ENCODE measurements around the gene SERAC1. TPM values are rescaled to one million over a fixed set of nuclear protein-coding genes. Genes with fewer than 3 reads are reported as not detected.
A peak's percentile ranks its signal among the peaks of the same experiment; 100 is the strongest.
"Not testable (repeated sequence)": the region's sequence is repeated elsewhere in the genome, so short reads cannot be mapped to it uniquely, and the experiment has no call there.

The SERAC1 gene
- total and polyA plus RNA-seq, 12 donors = 2.0 to 6.0 (median 4.8) TPM

DNA sequence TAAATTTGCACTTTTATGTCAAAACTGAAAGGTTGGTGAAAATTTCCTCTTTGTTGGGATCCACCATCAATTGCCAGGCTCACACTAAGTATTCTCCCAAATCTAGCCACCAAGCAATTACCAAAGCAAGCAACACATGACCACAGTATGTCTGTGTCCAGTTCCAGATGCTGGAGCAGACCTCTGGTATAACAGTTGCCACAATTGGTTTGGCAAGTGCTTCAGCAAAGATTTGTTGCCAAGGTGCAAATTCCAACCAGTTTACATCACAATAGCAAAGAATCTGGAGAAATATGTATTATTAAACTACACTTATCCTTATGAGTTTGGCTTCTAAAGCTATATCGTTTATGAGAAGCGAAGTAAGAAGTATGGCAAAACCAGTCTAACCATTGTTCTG, 6.5 kb upstream of the SERAC1 start:
- H3K4me1 ChIP-seq = peaks cover 0 to 22% (median 13%) of the 10 kb centered on the region in 9 donors
- H3K27ac ChIP-seq = peak overlapping the region in 1 of 10 donors; percentile 10
- no peaks in the 10 kb centered on the region for H3K27me3 ChIP-seq
- 78 to 92% methylated on average over 2 of the region's 2 CpGs for WGBS, 2 donors
- peak in 5 of 8 donors; percentile 42 to 61 (median 52) for ATAC-seq
- no peak overlapping the region for H3K4me3 ChIP-seq
- H3K9me3 ChIP-seq = peaks cover 0 to 9% (median 0%) of the 10 kb centered on the region in 11 donors
- peaks cover 0 to 32% (median 0%) of the 10 kb centered on the region in 9 donors for H3K36me3 ChIP-seq
- intact Hi-C loops (cut with DNase I) = no loop called here
- DNase-seq = no peak
- TF ChIP-seq, protein P1, sequence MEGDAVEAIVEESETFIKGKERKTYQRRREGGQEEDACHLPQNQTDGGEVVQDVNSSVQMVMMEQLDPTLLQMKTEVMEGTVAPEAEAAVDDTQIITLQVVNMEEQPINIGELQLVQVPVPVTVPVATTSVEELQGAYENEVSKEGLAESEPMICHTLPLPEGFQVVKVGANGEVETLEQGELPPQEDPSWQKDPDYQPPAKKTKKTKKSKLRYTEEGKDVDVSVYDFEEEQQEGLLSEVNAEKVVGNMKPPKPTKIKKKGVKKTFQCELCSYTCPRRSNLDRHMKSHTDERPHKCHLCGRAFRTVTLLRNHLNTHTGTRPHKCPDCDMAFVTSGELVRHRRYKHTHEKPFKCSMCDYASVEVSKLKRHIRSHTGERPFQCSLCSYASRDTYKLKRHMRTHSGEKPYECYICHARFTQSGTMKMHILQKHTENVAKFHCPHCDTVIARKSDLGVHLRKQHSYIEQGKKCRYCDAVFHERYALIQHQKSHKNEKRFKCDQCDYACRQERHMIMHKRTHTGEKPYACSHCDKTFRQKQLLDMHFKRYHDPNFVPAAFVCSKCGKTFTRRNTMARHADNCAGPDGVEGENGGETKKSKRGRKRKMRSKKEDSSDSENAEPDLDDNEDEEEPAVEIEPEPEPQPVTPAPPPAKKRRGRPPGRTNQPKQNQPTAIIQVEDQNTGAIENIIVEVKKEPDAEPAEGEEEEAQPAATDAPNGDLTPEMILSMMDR (IDR thresholded peaks at IDR 0.05) = no peak

DNA sequence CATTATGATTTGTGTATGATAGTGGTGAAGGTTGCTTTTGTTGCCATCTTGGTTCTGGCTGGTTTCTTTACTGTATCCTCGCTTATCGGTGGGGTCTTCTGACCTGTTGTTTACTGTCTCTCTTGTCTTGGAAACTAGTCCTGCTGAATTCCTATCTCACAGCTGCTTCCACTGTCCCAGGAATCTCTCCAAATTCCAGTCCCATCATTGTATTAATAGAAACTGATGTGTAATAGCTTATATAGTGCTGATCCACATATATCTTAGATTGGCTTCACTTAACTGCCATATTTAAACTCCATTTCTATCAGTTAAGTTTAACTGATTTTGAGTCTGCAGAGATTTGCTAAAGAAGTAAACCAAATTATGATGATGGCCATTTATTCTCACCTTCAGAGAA, 6.0 kb upstream of the SERAC1 start:
- H3K4me3 ChIP-seq = no peak overlapping the region
- no peak for ATAC-seq

DNA sequence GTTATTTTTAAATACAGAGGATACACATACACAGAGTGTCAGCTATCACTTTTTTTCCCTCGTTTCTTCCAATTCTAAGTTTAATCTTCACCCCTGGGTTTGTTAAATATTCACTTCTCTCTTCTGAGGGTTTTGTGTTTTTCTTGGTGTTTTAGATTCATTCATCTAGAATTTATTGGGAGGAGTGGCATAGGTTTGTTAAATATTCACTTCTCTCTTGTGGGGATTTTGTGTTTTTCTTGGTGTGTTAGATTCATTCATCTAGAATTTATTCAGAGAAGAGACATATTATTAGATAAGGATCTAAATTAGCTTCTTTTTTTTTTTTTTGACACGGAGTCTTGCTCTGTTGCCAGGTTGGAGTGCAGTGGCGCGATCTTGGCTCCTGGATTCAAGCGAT, 3.9 kb upstream of the SERAC1 start:
- TF ChIP-seq, protein P1 (IDR thresholded peaks at IDR 0.05) = no peak
- Histone ChIP-seq H3K36me3 (peaks cover 0 to 32% (median 0%) of the 10 kb centered on the region in 9 donors), H3K9me3 (no peaks in the 10 kb centered on the region), H3K4me3 (no peak overlapping the region), H3K27me3 (no peaks in the 10 kb centered on the region), H3K27ac (no peak overlapping the region), H3K4me1 (peaks cover 0 to 31% (median 19%) of the 10 kb centered on the region in 9 donors)
- ATAC-seq (no peak), DNase-seq (no peak)
- intact Hi-C loops (cut with DNase I) = no loop called here
- 84 to 90% methylated on average over 5 of the region's 5 CpGs for WGBS, 2 donors

More for the DNA sequence above, 6.0 kb upstream of the SERAC1 start:
- Histone ChIP-seq H3K9me3 (peaks cover 0 to 7% (median 0%) of the 10 kb centered on the region in 11 donors), H3K27ac (peak overlapping the region in 1 of 10 donors; percentile 10), H3K27me3 (no peaks in the 10 kb centered on the region), H3K36me3 (peaks cover 0 to 32% (median 0%) of the 10 kb centered on the region in 9 donors), H3K4me1 (peaks cover 0 to 22% (median 13%) of the 10 kb centered on the region in 9 donors)
- TF ChIP-seq, protein P1 (IDR thresholded peaks at IDR 0.05) = no peak
- intact Hi-C loops (cut with DNase I) = no loop called here
- WGBS, 2 donors = 68 to 74% methylated on average over 2 of the region's 2 CpGs
- DNase-seq = no peak

DNA sequence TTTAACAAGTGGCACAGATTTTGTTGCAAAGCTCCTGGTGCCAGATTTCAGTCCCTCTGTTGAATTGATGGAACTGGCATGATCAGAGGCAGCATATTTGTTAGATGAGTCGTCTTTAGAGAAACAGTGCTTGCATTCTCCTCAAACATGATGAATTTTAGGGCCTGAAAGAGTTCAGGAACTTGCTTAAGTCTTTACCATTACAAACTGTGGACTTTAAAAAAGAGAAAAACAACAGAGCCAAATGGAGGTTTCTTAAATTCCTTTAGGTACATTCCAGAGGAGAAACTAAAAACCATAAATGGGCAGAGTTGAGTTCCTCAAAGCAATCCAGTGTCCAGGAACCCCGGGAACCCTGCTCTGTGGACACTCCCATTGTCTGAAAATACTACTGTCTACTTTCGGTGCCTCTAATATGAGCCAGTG, 2.6 kb upstream of the SERAC1 start:
- peaks cover 0 to 23% (median 0%) of the 10 kb centered on the region in 9 donors for H3K36me3 ChIP-seq
- peak overlapping the region in 1 of 10 donors; percentile 16 for H3K27ac ChIP-seq
- TF ChIP-seq, protein P1 (IDR thresholded peaks at IDR 0.05) = no peak
- intact Hi-C loops (cut with DNase I) = no loop called here
- no peak for DNase-seq
- H3K27me3 ChIP-seq = no peaks in the 10 kb centered on the region
- no peak for ATAC-seq
- peaks cover 0 to 36% (median 22%) of the 10 kb centered on the region in 9 donors for H3K4me1 ChIP-seq
- 68% methylated on average over 3 of the region's 3 CpGs for WGBS, 2 donors
- no peaks in the 10 kb centered on the region for H3K9me3 ChIP-seq
- no peak overlapping the region for H3K4me3 ChIP-seq

DNA sequence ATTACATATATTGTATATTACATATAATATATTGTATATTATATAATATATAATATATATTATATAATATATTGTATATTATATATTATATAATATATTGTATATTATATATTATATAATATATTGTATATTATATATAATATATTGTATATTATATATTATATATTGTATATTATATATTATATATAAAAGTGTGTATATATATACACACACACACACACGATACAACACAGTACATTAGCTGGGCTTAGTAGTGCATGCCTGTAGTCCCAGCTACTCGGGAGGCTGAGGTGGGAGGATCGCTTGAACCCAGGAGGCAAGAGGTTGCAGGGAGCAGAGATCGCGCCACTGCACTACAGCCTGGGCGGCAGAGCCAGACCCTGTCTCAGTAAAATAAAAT, 1.6 kb upstream of the SERAC1 start:
- H3K27me3 ChIP-seq; H3K9me3 ChIP-seq; intact Hi-C loops (cut with DNase I); ATAC-seq; DNase-seq; H3K4me3 ChIP-seq: not testable (repeated sequence)
- H3K4me1 ChIP-seq = peaks cover 0 to 31% (median 19%) of the 10 kb centered on the region in 9 donors
- peak overlapping the region in 1 of 10 donors; percentile 37 for H3K27ac ChIP-seq
- WGBS, 2 donors = 98% methylated on average over 6 of the region's 6 CpGs
- peaks cover 0 to 21% (median 0%) of the 10 kb centered on the region in 9 donors for H3K36me3 ChIP-seq

Measured in heart right ventricle (tissue), 16 donors.